ENCODE data around the gene ASAH2. TPM values are rescaled to one million over a fixed set of nuclear protein-coding genes. Genes with fewer than 3 reads are reported as not detected.

The ASAH2 gene
- total and polyA plus RNA-seq, 2 of the 8 experiments (the other 6 are each of a cell fraction or from before 2014, with no cell fraction given): 1.2 to 3.1 TPM

GRCh38 chr10:50279489-50279888 is 28.2 kb upstream of the ASAH2 start:
- 83% methylated on average over 5 of the region's 5 CpGs; no CpG with 5 or more reads in 1 of the 2 experiments for WGBS, 2 experiments (ENCODE audit: extremely low coverage in 1 of 2, insufficient coverage in 1 of 2, insufficient read length in 1 of 2, insufficient replicate concordance in 2 of 2, low coverage in 1 of 2, low lambda C conversion rate in 2 of 2, missing lambda C conversion rate in 1 of 2)
- ChIA-PET CTCF (ENCODE audit: partially characterized antibody) (interaction anchor here (1.0 to 1.5 kb wide), 3 partner anchors 10 to 128 kb away, joined by 3 to 4 read pairs (median 3); no protein-coding TSS in a partner anchor), POLR2A (ENCODE audit: partially characterized antibody) (no interaction called here)

More at GRCh38 chr10:50279489-50279888, 28.2 kb upstream of the ASAH2 start:
- Histone ChIP-seq H2BK120ac (replicated peaks; ENCODE audit: low read depth, low read length) (no peak overlapping the region), H4K20me1 (replicated peaks in 1 of 2; ENCODE audit: control insufficient read depth in 1 of 2, insufficient read depth in 2 of 2, low read length in 2 of 2) (no peaks in the 10 kb centered on the region), H2BK5ac (ENCODE audit: low read depth, low read length) (no peak overlapping the region), H2BK15ac (ENCODE audit: low read length) (no peak overlapping the region), H4K91ac (replicated peaks; ENCODE audit: insufficient read length, low read length) (no peak overlapping the region), H3K9me3 (ENCODE audit: insufficient read depth in 2 of 2, low read depth in 1 of 2, low read length in 1 of 2) (no peaks in the 10 kb centered on the region), H3K9ac (replicated peaks in 1 of 4; ENCODE audit: extremely low read depth in 1 of 4, low read depth in 3 of 4, low read length in 3 of 4) (no peak overlapping the region), H3K27ac (ENCODE audit: low read depth, low read length) (no peak overlapping the region), H4K8ac (ENCODE audit: extremely low read depth, insufficient read depth, low read length) (no peak overlapping the region), H3K79me1 (ENCODE audit: low read depth, low read length) (no peaks in the 10 kb centered on the region), H3K4ac (replicated peaks; ENCODE audit: insufficient read length, low read depth, low read length) (no peak overlapping the region), H3K4me2 (ENCODE audit: insufficient read depth in 1 of 2, low read depth in 2 of 2, low read length in 2 of 2) (no peak overlapping the region), H3K14ac (ENCODE audit: insufficient read length) (no peak overlapping the region), H3K56ac (replicated peaks; ENCODE audit: insufficient read length, low read depth, low read length) (no peak overlapping the region), H2AK5ac (ENCODE audit: low read depth, low read length) (no peak overlapping the region), H3K4me1 (replicated peaks in 1 of 4; ENCODE audit: control insufficient read depth in 3 of 4, insufficient read depth in 4 of 4, low read length in 3 of 4) (no peaks in the 10 kb centered on the region), H3K79me2 (ENCODE audit: control insufficient read depth in 1 of 2, insufficient read depth in 2 of 2, low read length in 2 of 2) (no peaks in the 10 kb centered on the region), H3K23me2 (ENCODE audit: low read depth, low read length) (no peaks in the 10 kb centered on the region), H3K4me3 (ENCODE audit: extremely low read depth in 1 of 4, insufficient read depth in 2 of 4, low read depth in 3 of 4, low read length in 4 of 4) (no peak overlapping the region), H3K36me3 (ENCODE audit: control insufficient read depth in 2 of 4, insufficient read depth in 4 of 4, low read length in 3 of 4) (no peaks in the 10 kb centered on the region), H2BK12ac (ENCODE audit: low read depth, low read length) (no peak overlapping the region), H2AFZ (ENCODE audit: low read length) (0 out of 2 replicates have a peak overlapping the region, but pooled peaks have one; percentile 65), H3K27me3 (replicated peaks in 1 of 4; ENCODE audit: control insufficient read depth in 3 of 4, extremely low read depth in 1 of 4, insufficient read depth in 3 of 4, low read length in 3 of 4) (no peaks in the 10 kb centered on the region), H3K23ac (ENCODE audit: insufficient read length) (no peak overlapping the region), H4K5ac (ENCODE audit: insufficient read length, low read depth, low read length) (no peak overlapping the region), H2BK20ac (ENCODE audit: low read length) (no peak overlapping the region), H3K18ac (ENCODE audit: extremely low read depth, low read length) (no peak overlapping the region)
- no peak for DNase-seq (ENCODE audit: low read depth in 1 of 2, low spot score in 2 of 2)
- FAIRE-seq: no peak
- TF ChIP-seq EZH2 (IDR thresholded peaks at IDR 0.05; ENCODE audit: low read depth, low read length, severe bottlenecking) (no peak), MAFK (IDR thresholded peaks at IDR 0.05; ENCODE audit: low read depth, low read length) (peak; percentile 50; the same call in 1 of the 2 replicates), BACH1 (IDR thresholded peaks at IDR 0.05; ENCODE audit: low read length) (peak; percentile 60)
